Astrocyte (in vitro differentiated cells and primary cell): ENCODE data around the gene STK32A. TPM values are rescaled to one million over a fixed set of nuclear protein-coding genes. Genes with fewer than 3 reads are reported as not detected.

Experiments
- DNase-seq: peaks from one replicate; pipeline ENCODE4 v3.0.0-alpha.2; 2010; ENCODE audit warnings: low read depth
- FAIRE-seq: peaks from 2 replicates; lab custom pipeline; 2011; peaks lifted over from hg19 to GRCh38; lab: Jason Lieb, UNC
- H2AFZ ChIP-seq: 2 replicates; pipeline ENCODE4 v1.6.0; 2012; ENCODE audit warnings: low read depth, low read length, inconsistent platforms
- H3K27ac ChIP-seq: 2 replicates; pipeline ENCODE4 v1.5.1; 2011; ENCODE audit warnings: low read depth, low read length, inconsistent platforms
- H3K27me3 ChIP-seq: 2 replicates; pipeline ENCODE4 v1.6.0; 2011; ENCODE audit warnings: low read length, inconsistent platforms; ENCODE audit not compliant: insufficient read depth
- H3K36me3 ChIP-seq: 2 replicates; pipeline ENCODE4 v1.5.1; 2011; ENCODE audit warnings: low read length, inconsistent platforms; ENCODE audit not compliant: insufficient read depth
- H3K4me1 ChIP-seq: 2 replicates; pipeline ENCODE4 v1.5.1; 2011; ENCODE audit warnings: low read length, inconsistent platforms; ENCODE audit not compliant: insufficient read depth
- H3K4me2 ChIP-seq: 2 replicates; pipeline ENCODE4 v1.6.0; 2012; ENCODE audit warnings: low read length, inconsistent platforms
- H3K4me3 ChIP-seq: 2 replicates; pipeline ENCODE4 v1.5.1; 2011; ENCODE audit warnings: low read depth, mild to moderate bottlenecking, low read length, inconsistent platforms; ENCODE audit not compliant: insufficient read depth
- H3K79me2 ChIP-seq: 2 replicates; pipeline ENCODE4 v1.6.0; 2012; ENCODE audit warnings: mild to moderate bottlenecking, low read length, inconsistent platforms; ENCODE audit not compliant: insufficient read depth
- H3K9ac ChIP-seq: 2 replicates; pipeline ENCODE4 v1.6.0; 2012; ENCODE audit warnings: mild to moderate bottlenecking, low read length, inconsistent platforms
- H3K9me3 ChIP-seq: 2 replicates; pipeline ENCODE4 v1.5.1; 2012; ENCODE audit warnings: low read depth, mild to moderate bottlenecking, low read length, inconsistent platforms; ENCODE audit not compliant: insufficient read depth
- H4K20me1 ChIP-seq: 2 replicates; pipeline ENCODE4 v1.6.0; 2012; ENCODE audit warnings: low read length, inconsistent platforms; ENCODE audit not compliant: insufficient read depth
- H3K27ac Mint-ChIP-seq: one replicate; pipeline ENCODE4 v1.8.0; 2021; ENCODE audit warnings: mild to moderate bottlenecking, mixed read lengths; ENCODE audit not compliant: unreplicated experiment
- H3K27me3 Mint-ChIP-seq: one replicate; pipeline ENCODE4 v1.8.0; 2021; ENCODE audit warnings: low read depth, mixed read lengths; ENCODE audit not compliant: unreplicated experiment
- H3K36me3 Mint-ChIP-seq: one replicate; pipeline ENCODE4 v1.8.0; 2021; ENCODE audit warnings: low read depth, mixed read lengths; ENCODE audit not compliant: unreplicated experiment
- H3K4me1 Mint-ChIP-seq: one replicate; pipeline ENCODE4 v1.8.0; 2021; ENCODE audit warnings: low read depth, mixed read lengths; ENCODE audit not compliant: unreplicated experiment
- H3K4me3 Mint-ChIP-seq: one replicate; pipeline ENCODE4 v1.8.0; 2021; ENCODE audit warnings: mild to moderate bottlenecking, moderate library complexity, mixed read lengths; ENCODE audit not compliant: unreplicated experiment
- H3K9me3 Mint-ChIP-seq: one replicate; pipeline ENCODE4 v1.8.0; 2021; ENCODE audit warnings: mild to moderate bottlenecking, mixed read lengths; ENCODE audit not compliant: unreplicated experiment
- CTCF ChIP-seq: IDR thresholded peaks from 2 replicates; pipeline ENCODE4 v1.5.1; 2011; ENCODE audit warnings: low read depth, mild to moderate bottlenecking, inconsistent platforms, low read length, moderate library complexity; ENCODE audit not compliant: insufficient read depth
- EZH2 ChIP-seq: IDR thresholded peaks from 2 replicates; pipeline ENCODE4 v1.6.1; 2012; ENCODE audit warnings: mild to moderate bottlenecking, low read length, inconsistent platforms; ENCODE audit not compliant: insufficient read depth
- total RNA-seq: library from RNA; stranded (reverse); gene quantifications from 2 replicates; pipeline ENCODE4 v1.2.1, GENCODE V29; 2021

Gene STK32A
- total RNA-seq, 1 donor from 2014 or later, result 0.25 TPM

- no peak overlapping the region for H3K9ac ChIP-seq
- H3K4me1 ChIP-seq, result no peaks in the 10 kb centered on the region
- Mint-ChIP-seq H3K27me3 (no peaks in the 10 kb centered on the region), H3K4me1 (peaks cover 10% of the 10 kb centered on the region), H3K36me3 (peaks cover 33% of the 10 kb centered on the region), H3K9me3 (no peaks in the 10 kb centered on the region), H3K27ac (peak overlapping the region; percentile 7), H3K4me3 (no peak overlapping the region)
- FAIRE-seq (no peak), DNase-seq (no peak)
- H3K9me3 ChIP-seq, result no peaks in the 10 kb centered on the region
- H3K4me2 ChIP-seq, result no peak overlapping the region
- TF ChIP-seq EZH2 (no peak), CTCF (no peak)
- H3K27me3 ChIP-seq, result no peaks in the 10 kb centered on the region
- peaks cover 69% of the 10 kb centered on the region for H3K36me3 ChIP-seq
- no peak overlapping the region for H3K4me3 ChIP-seq
- no peaks in the 10 kb centered on the region for H3K79me2 ChIP-seq
- H4K20me1 ChIP-seq, result peaks cover 12% of the 10 kb centered on the region
- no peak overlapping the region for H2AFZ ChIP-seq
- H3K27ac ChIP-seq, result no peak overlapping the region
Measured at GRCh38 chr5:147397616-147398015, 162.8 kb downstream of the STK32A start.

GRCh38 chr5:147398860-147399259 lies 164.0 kb downstream of the STK32A start:
- no peak overlapping the region for H3K4me2 ChIP-seq
- Mint-ChIP-seq H3K4me3 (no peak overlapping the region), H3K27ac (no peak overlapping the region)

More at GRCh38 chr5:147398860-147399259, 164.0 kb downstream of the STK32A start:
- Histone ChIP-seq H3K9me3 (no peaks in the 10 kb centered on the region), H3K9ac (no peak overlapping the region), H4K20me1 (peaks cover 6% of the 10 kb centered on the region), H3K36me3 (peaks cover 63% of the 10 kb centered on the region), H3K4me1 (peaks cover 12% of the 10 kb centered on the region), H3K27ac (no peak overlapping the region), H2AFZ (no peak overlapping the region), H3K4me3 (no peak overlapping the region), H3K79me2 (no peaks in the 10 kb centered on the region), H3K27me3 (no peaks in the 10 kb centered on the region)
- no peak for TF ChIP-seq EZH2
- TF ChIP-seq CTCF, result no peak
- FAIRE-seq (no peak), DNase-seq (peak; percentile 62)
- Mint-ChIP-seq H3K9me3 (no peaks in the 10 kb centered on the region), H3K36me3 (peaks cover 31% of the 10 kb centered on the region), H3K4me1 (peaks cover 21% of the 10 kb centered on the region), H3K27me3 (no peaks in the 10 kb centered on the region)
